ENCODE data around the gene PATJ.
"Not testable (repeated sequence)": the region's sequence is repeated elsewhere in the genome, so short reads cannot be mapped to it uniquely, and the experiment has no call there.

Gene PATJ

GRCh38 chr1:61749574-61749973, 7.3 kb downstream of the PATJ start:
- no peak for DNase-seq

- DNase-seq = no peak
These were observed 10.7 kb downstream of the PATJ start for GRCh38 chr1:61752921-61753389.

GRCh38 chr1:61753998-61754508, 11.8 kb downstream of the PATJ start:
- DNase-seq = no peak

GRCh38 chr1:61754545-61754944, 12.3 kb downstream of the PATJ start:
- no peak for DNase-seq

GRCh38 chr1:61756773-61757172, 14.5 kb downstream of the PATJ start:
- DNase-seq = no peak

GRCh38 chr1:61757950-61758349, 15.7 kb downstream of the PATJ start:
- no peak for DNase-seq

GRCh38 chr1:61770131-61770530, 27.9 kb downstream of the PATJ start:
- no peak for DNase-seq

GRCh38 chr1:61776091-61776490, 33.8 kb downstream of the PATJ start:
- DNase-seq = no peak

- no peak for DNase-seq
These were observed 37.0 kb downstream of the PATJ start for GRCh38 chr1:61779231-61779630.

GRCh38 chr1:61781151-61781550, 38.9 kb downstream of the PATJ start:
- no peak for DNase-seq

GRCh38 chr1:61782771-61783170, 40.5 kb downstream of the PATJ start:
- no peak for DNase-seq

- no peak for DNase-seq
These were observed 42.4 kb downstream of the PATJ start for GRCh38 chr1:61784726-61785125.

GRCh38 chr1:61790837-61791236, 48.6 kb downstream of the PATJ start:
- no peak for DNase-seq

GRCh38 chr1:61797045-61797755, 54.9 kb downstream of the PATJ start:
- no peak for DNase-seq

GRCh38 chr1:61801047-61801446, 58.8 kb downstream of the PATJ start:
- DNase-seq = not testable (repeated sequence)

- DNase-seq = no peak
These were observed 65.4 kb downstream of the PATJ start for GRCh38 chr1:61807606-61808140.

- DNase-seq = no peak
These were observed 66.0 kb downstream of the PATJ start for GRCh38 chr1:61808321-61808720.

- DNase-seq = no peak
These were observed 66.7 kb downstream of the PATJ start for GRCh38 chr1:61808968-61809367.

GRCh38 chr1:61812916-61813315, 70.6 kb downstream of the PATJ start:
- DNase-seq = no peak

GRCh38 chr1:61816191-61816590, 73.9 kb downstream of the PATJ start:
- no peak for DNase-seq

- DNase-seq = no peak
These were observed 76.7 kb downstream of the PATJ start for GRCh38 chr1:61818992-61819391.

GRCh38 chr1:61819421-61819820, 77.1 kb downstream of the PATJ start:
- DNase-seq = no peak

- no peak for DNase-seq
These were observed 83.1 kb downstream of the PATJ start for GRCh38 chr1:61825393-61825792.

GRCh38 chr1:61828805-61829204, 86.5 kb downstream of the PATJ start:
- DNase-seq = no peak

GRCh38 chr1:61836649-61837048, 94.4 kb downstream of the PATJ start:
- no peak for DNase-seq
